GM21447 (cell line): Measurements from ENCODE around the gene CHORDC1.
A peak's percentile ranks its signal among the peaks of the same experiment; 100 is the strongest.
"Not testable (repeated sequence)": the region's sequence is repeated elsewhere in the genome, so short reads cannot be mapped to it uniquely, and the experiment has no call there.

Experiments used
- ATAC-seq: cut with Tn5 transposase; IDR thresholded peaks from one replicate; pipeline ENCODE4 v1.9.1; 2021; ENCODE audit not compliant: unreplicated experiment

The CHORDC1 gene

DNA sequence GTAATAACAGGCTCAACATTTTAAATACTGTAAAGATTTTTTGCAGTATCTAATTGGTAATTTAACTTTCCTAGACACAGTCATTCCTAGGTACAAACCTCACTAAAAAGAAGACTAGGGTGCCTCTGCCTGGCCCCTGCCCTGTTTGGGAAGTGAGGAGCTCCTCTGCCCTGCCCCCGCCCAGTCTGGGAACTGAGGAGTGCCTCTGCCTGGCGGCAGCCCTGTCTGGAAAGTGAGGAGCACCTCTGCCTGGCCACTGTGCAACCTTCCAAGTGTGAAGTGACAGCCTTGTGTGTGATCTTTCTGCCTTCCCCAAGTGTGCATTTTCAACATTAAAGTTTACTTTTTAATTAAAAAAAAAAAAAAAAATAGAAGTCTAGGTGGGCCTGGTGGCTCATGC is 4.2 kb downstream of the CHORDC1 start:
- no peak for ATAC-seq

DNA sequence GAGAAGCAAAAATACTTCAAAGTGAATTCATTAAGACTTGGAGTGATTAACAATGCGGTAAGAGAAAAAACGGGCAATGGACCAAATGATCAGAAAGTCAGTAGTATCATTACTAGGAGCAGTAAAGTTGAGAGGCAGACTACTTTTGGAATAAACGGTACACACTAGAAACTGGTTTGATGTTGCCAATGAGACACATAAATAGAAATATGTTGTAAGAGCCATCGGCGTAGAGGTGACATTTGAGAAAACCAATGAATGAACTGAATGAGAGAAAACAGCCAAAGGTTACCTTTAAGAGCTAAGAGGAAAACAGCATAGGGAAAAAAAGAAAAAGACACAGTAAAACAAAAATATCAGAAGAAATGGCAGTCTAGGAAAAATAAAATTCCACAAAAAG is 6.2 kb downstream of the CHORDC1 start:
- ATAC-seq, result no peak

DNA sequence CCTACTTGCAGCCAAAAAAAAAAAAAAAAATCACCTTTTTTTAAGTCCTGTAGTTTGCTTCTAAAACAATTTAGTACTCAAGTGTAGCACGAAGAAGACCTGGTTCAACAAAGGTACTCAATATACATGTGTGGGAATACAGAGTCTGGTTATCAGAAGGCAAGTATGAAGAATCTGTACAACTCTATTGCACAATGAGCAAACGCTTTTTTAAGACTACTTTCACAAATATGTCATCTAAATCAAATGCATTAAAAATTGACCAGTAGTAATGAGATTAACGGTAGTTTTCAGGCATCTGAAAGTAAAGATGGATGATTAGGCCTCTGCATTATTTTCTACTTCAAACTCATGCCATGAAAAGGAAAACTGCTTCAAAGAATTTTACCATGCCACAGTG is 9.5 kb downstream of the CHORDC1 start:
- ATAC-seq, result no peak

DNA sequence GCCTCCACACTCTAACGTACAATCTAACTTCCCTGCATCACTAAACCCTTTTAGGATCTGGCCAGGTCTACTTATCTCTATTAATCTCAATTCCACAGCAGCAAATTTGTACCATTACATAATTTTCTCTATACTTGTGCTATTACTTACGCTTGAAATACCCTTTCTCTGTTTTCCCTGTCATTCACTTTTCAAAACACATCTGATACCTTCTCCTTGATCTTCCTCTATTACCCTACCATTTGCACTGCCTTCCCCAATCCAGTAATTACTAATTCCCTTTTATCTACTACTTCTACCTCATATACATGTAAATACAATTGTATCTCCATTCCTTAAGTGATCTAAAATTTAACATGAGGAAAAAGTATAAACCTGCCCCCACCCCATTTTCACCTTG is 14.0 kb downstream of the CHORDC1 start:
- no peak for ATAC-seq

DNA sequence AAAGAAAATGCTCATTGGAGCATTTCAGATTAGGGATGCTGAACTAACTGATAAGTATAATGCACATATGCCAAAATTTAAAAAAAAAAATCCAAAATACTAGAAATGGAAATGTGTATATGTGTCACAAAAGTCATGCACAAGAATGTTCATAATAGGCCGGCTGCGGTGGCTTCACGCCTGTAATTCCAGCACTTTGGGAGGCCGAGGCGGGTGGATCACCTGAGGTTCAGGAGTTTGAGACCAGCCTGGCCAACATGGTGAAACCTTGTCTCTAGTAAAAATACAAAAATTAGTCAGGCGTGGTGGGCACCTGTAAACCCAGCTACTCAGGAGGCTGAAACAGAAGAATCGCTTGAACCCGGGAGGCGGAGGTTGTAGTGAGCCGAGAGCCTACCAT is 14.9 kb downstream of the CHORDC1 start:
- ATAC-seq, result not testable (repeated sequence)

DNA sequence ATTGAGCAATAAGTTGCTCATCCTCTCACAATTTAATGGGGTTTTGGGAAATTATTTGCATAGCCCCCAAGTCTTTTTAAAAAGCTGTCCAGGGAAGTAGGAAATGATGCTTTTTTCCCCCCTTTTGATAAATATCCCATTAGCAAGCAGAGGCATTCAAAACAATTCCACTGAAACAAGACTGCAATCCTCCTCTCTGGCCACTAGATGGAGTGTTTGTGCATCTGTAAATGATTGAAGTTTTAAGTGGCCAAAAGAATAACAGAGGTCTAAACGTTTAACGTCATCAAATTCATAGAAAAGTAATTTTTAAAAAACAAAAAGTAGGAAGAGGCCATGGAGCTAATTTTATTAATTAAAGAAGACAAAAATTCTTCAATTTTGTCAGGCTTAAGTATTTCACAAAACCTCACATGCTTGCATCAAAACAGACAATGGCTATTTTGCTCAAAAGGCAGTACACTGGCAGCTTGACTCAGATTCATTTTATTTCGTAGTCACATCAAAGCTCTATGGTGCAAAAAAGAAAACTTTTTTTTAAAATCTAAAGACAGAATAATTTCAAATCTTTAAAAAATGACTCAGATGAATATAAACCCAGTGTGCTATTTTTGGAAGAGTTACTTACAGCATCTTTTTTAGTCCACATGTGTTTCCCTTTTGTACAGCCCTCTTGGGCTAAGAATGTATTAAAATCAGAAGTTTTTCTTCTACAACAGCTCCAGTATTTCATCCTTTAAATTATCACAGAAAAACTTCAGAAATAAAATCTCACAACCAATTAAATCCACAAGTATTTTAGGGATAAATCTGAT is 17.8 kb downstream of the CHORDC1 start:
- peak; percentile 78 for ATAC-seq

DNA sequence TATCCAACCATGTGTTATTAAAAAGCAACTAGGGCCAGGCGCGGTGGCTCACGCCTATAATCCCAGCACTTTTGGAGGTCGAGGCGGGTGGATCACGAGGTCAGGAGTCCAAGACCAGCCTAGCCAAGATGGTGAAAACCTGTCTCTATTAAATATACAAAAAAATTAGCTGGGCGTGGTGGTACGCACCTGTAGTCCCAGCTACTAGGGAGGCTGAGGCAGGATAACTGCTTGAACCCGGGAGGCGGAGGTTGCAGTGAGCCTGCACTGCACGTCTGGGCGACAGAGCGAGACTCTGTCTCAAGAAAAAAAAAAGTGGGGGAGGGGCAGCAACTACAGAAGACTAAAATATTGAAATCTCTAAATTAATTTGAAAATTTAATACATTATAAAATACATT is 18.4 kb downstream of the CHORDC1 start:
- peak; percentile 7 for ATAC-seq

DNA sequence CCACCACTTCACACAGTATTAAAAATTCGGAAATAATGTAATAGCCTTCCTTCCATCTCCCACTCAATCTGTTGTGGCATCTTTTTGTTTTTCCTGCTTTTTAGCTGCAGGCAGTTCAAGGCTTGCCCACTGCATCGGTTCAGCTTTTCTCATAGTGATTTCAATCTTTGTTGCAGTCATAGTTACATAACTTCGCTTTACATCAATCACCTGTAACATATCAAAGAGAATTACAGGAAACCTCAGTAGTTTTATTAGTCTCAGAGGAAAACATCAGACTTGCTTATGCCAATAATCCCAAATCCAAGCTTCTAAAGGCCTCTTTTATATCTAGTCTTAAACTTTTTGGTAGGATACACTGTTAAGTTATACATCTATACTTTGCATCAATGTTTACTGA is 20.5 kb downstream of the CHORDC1 start:
- no peak for ATAC-seq

DNA sequence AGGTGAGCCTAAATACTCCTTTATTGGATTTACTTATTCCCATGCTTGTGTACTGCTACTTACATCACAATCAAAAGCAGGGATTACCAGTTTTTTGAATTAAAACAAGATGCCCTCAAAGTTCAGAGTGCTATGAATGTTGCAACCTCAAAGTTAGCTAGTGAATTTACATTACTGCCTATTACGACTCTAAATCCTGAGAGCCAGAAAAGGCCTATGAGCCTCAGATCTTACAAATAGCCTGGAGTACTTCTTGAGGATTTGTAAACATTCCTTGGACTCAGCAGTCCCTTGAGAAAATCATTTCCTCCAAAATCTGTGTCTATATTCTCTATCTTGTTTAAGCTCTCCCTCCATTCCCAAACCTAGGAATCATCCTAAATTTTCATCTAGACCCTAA is 25.5 kb downstream of the CHORDC1 start:
- no peak for ATAC-seq

DNA sequence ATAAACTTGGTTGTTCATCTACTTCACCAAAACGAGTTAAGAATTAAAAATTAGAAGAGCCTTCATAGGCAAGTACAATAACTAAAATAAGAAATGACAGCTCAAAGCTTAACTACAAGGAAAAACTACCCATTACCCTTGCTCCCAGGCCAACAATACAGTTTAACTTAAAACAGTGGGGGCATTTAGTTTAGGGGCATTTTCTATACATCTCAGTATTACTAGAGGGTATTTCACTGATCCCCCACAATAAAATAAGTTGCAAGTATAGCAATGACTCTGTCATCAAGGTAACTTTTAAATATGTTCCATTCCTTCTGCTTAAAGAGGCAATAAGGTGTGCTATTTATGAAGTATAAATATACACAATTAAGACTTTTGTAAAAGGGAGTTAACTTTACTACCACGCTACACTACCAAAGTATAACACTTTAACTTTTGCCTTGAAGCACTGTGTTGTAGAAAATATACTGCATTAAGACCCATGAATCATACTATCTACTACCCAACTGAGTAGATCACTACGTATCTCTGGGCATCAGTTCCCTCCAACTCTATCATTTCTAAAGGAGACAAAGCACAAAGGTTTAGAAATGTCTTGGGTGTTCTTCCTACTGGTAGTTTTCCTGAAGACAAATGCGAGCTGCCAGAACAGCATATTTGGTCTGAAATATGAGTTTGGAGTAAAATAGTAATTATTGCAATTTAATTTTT is 29.8 kb downstream of the CHORDC1 start:
- ATAC-seq, result no peak

DNA sequence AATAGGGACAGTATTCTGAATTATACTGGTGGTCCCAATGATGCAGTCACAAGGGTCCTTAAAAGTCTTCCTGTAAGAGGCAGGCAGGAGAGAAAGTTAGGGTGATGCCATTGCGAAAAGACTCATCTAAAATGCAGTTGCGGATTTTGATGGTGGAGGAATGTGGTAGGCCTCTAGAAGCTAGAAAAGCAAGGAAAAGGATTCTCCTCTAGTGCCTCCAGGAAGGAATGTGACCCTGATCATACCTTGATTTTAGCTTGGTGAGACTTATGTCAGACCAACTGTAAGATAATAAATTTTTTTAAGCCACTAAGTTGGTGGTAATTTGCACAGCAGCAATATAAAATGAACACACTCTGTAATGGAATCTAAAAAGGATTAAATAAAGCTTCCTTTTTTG is 33.8 kb downstream of the CHORDC1 start:
- no peak for ATAC-seq

DNA sequence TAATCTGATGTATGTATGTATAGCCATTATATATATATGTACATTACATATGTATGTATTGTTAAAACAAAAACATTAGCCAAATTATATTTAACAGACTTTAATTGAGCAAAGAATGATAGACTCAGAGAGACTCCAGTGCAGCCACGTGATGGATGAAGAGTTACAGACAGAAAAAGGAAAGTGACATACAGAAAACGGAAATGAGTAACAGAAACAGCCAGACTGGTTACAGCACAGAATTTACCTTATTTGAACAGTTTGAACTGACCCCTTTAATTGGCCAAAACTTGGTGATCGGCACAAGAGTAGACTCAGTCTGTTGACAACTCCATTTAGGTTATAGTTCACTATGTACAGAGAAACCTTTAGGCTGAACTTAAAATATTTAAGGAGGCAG is 35.0 kb downstream of the CHORDC1 start:
- ATAC-seq, result no peak

DNA sequence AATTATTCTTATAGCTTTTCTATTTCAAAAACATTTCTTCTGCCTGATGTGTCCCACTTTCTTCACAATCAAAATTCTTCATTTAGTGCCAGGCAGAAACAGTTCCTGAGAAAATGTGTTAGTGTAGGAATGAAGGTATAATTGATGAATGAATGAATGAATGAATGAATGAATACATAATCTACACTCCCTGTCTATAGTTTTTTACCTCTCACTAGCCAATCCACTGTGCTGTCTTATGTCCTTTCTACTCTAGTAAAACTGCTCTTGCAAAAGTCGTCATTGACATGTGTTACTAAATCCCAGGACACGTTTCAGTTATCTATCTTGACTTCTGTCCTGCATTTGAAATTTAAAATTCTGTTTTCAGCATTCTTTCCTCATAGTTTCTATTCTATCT is 42.9 kb downstream of the CHORDC1 start:
- no peak for ATAC-seq

DNA sequence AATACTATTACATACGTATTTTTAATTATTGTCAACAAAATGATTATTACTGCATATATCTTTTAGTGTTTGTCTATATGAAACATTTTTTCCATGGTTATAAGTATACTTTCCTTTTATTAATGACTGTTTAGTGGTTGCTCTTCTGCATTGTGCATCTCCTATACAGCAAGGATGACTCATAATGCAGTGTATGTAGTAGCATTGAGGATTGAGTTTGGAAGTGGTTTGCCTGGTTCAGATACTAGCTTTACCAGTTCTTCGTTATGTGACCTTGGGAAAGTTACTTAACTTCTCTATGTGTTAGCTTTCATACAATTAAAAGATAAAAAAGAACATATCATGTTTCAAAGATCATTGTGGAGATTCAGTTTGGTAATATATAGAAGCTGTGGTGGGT is 44.1 kb downstream of the CHORDC1 start:
- ATAC-seq, result no peak

DNA sequence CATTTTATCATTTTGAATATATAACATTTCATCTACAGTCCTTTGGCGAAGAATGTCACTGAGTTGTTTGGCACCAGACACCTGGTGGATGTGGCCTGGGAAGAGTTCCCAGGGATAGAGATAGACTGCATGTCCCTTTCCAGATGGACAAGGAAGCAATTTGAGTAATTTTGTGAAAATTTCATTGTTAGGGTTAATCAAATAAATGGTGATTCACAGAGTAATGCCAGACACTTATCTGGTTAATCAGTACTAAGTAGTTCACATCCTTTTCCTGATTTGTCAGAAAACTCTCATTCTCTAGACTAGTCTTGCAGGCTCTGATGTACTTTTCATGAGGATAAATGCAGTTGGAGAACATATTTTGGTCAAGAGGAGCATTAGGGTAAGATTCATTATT is 46.8 kb downstream of the CHORDC1 start:
- ATAC-seq, result no peak

DNA sequence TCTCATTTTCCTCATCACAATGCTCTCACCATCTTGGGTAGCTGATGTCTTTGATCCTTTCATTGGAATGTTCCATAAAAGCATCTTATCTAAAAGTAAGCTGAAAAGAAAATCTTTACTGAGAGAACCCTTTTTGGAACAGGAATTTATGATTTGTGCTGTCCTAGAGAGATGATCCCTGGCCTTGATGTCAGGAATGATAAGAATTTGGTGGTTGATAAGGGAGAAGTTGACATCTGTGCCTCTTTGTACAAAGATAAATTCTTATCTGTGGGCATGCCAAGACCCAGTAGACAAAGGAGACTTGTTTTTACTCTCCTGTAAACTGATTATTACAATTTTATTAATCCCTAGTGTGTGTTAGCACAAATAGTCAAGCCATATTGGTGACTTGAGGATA is 51.5 kb downstream of the CHORDC1 start:
- ATAC-seq, result no peak

DNA sequence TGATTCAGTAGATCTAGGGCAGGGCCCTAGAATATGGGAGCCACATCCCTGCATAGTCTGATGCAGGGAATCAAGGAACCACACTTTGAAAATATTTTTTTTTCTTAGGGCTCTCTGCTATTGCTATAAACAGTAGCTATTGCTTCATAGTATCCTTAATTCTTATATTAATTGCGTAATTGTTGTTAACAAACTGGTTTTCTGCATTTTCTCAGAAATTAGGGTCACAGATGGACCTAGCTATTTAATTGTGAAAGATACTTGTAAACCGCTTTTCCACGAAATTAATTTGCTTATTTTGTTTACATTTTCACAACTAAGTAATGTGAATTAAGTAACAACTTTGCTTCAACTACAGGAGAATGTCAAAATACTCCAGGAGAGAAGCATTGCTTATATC is 54.3 kb downstream of the CHORDC1 start:
- no peak for ATAC-seq

DNA sequence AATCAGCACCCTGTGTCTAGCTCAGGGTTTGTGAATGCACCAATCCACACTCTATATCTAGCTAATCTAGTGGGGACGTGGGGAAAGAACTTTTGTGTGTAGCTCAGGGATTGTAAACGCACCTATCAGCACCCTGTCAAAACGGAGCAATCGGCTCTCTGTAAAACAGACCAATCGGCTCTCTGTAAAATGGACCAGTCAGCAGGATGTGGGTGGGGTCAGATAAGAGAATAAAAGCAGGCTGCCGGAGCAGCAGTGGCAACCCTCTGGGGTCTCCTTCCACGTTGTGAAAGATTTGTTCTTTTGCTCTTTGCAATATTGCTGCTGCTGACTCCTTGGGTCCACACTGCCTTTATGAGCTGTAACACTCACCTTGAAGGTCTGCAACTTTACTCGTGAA is 55.1 kb downstream of the CHORDC1 start:
- ATAC-seq, result not testable (repeated sequence)

DNA sequence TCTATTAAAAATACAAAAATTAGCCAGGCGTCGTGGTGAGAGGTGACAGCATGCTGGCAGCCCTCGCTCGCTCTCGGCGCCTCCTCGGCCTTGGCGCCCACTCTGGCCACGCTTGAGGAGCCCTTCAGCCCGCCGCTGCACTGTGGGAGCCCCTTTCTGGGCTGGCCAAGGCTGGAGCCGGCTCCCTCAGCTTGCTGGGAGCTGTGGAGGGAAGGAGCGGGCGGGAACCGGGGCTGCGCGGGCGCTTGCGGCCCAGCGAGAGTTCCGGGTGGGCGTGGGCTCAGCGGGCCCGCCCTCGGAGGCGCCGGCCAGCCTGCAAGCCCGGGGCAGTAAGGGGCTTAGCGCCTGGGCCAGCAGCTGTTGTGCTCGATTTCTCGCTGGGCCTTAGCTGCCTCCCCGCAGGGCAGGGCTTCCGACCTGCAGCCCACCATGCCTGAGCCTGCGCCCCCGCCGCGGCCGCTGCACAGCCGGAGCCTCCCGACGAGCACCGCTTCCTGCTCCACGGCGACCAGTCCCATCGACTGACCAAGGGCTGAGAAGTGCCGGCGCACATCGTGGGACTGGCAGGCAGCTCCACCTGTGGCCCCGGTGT is 55.8 kb downstream of the CHORDC1 start:
- ATAC-seq, result not testable (repeated sequence)
